Measurements from ENCODE around the gene UBE2B.

Gene UBE2B

DNA sequence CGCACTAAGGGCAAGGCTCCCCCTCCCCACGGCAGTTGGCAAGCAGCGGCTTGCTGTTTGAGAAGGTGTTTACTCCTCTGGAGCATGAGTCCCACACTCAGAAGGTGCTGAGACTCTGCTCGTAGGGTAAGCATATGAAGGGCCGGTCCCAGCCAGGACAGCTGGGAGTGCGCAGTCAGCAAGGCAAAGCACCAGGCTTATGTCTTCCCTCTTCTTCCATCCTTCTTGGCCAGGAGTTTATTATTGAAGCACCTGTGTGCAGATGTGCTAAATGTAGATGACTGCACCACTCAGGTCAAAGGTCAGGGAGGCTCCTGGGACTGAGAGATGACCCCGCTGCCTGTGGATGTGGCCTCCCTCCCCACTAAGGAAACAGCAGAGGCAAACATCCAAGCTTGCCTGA lies 67.4 kb downstream of the UBE2B start:
- DNase-seq: no peak

DNA sequence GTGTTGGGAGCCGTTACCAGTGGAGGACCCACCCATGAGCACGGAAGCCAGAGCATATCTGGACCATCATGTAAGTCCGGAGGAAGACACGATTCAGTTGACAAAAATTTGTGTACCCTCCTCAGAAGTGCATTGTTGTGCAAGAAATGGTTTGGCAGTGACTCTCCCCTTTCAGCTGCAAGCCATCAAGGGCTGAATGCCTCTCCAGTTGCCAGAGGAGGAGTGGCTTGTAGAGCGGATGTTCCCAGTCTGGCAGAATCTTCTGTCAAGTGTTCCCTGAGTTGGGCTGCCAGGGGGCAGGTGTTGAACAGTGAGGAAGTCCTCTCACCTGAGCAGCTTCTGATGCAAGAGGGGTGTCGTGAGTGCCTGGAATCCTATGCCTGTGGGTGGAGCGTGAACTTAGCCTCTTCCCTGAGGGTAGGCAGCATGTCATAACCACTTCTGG lies 67.9 kb downstream of the UBE2B start:
- DNase-seq: peak; percentile 93

DNA sequence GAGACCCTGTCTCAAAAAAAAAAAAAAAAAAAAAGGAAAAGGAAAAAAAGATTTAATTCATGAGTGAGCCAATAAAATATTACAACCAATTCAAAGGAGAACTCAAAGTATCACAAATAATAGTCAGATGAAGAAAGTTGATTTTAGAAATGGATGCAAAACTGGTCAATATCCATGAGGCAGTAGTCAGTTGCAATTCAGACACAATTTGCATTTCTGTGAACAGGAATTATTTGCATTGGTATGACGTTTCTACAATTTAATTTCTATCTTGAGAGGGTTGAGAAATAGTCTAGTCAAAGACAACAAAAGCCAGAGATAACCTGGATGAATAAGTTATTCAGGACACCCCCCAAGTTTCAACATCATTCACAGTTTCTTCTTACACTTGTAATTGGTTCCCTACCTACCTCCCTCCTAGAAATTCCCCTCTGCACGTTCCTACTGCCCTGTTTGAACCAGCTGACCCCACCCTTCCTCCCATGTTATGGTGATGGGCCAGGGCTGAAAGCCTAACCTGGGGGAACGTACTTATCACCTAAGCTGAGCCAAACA lies 68.9 kb downstream of the UBE2B start:
- DNase-seq: no peak

Data from islet precursor cell (in vitro differentiated cells).